ENCODE results near the gene SLC52A3.
"Not testable (repeated sequence)": the region's sequence is repeated elsewhere in the genome, so short reads cannot be mapped to it uniquely, and the experiment has no call there.

SLC52A3 gene

GRCh38 chr20:725491-725890, 42.8 kb downstream of the SLC52A3 start:
- peaks cover 26% of the 10 kb centered on the region for H3K27me3 Mint-ChIP-seq
- H3K4me3 Mint-ChIP-seq = no peak overlapping the region
- H3K9me3 Mint-ChIP-seq (ENCODE audit: low read depth) = no peaks in the 10 kb centered on the region
- no peak overlapping the region for H3K27ac Mint-ChIP-seq
- H3K36me3 Mint-ChIP-seq = no peaks in the 10 kb centered on the region
- H3K4me1 Mint-ChIP-seq (ENCODE audit: low read depth) = peaks cover 8% of the 10 kb centered on the region

GRCh38 chr20:724797-725196, 43.5 kb downstream of the SLC52A3 start:
- peaks cover 26% of the 10 kb centered on the region for H3K27me3 Mint-ChIP-seq
- H3K9me3 Mint-ChIP-seq (ENCODE audit: low read depth); H3K4me3 Mint-ChIP-seq; H3K4me1 Mint-ChIP-seq (ENCODE audit: low read depth); H3K36me3 Mint-ChIP-seq; H3K27ac Mint-ChIP-seq: not testable (repeated sequence)

GRCh38 chr20:723756-724155, 44.5 kb downstream of the SLC52A3 start:
- H3K27me3 Mint-ChIP-seq = peaks cover 20% of the 10 kb centered on the region
- no peaks in the 10 kb centered on the region for H3K9me3 Mint-ChIP-seq (ENCODE audit: low read depth)
- H3K4me1 Mint-ChIP-seq (ENCODE audit: low read depth) = peaks cover 4% of the 10 kb centered on the region
- no peak overlapping the region for H3K4me3 Mint-ChIP-seq
- no peaks in the 10 kb centered on the region for H3K36me3 Mint-ChIP-seq
- no peak overlapping the region for H3K27ac Mint-ChIP-seq

- Mint-ChIP-seq H3K4me3 (no peak overlapping the region), H3K4me1 (ENCODE audit: low read depth) (no peaks in the 10 kb centered on the region), H3K27me3 (peaks cover 18% of the 10 kb centered on the region), H3K36me3 (no peaks in the 10 kb centered on the region), H3K9me3 (ENCODE audit: low read depth) (no peaks in the 10 kb centered on the region), H3K27ac (no peak overlapping the region)
Observed at GRCh38 chr20:722822-723644, 45.3 kb downstream of the SLC52A3 start.

- Mint-ChIP-seq H3K9me3 (ENCODE audit: low read depth) (no peaks in the 10 kb centered on the region), H3K27me3 (peaks cover 17% of the 10 kb centered on the region), H3K4me1 (ENCODE audit: low read depth) (no peaks in the 10 kb centered on the region), H3K36me3 (no peaks in the 10 kb centered on the region), H3K27ac (no peak overlapping the region), H3K4me3 (no peak overlapping the region)
Observed at GRCh38 chr20:721876-722275, 46.4 kb downstream of the SLC52A3 start.

GRCh38 chr20:719816-720215, 48.5 kb downstream of the SLC52A3 start:
- Mint-ChIP-seq H3K36me3 (no peaks in the 10 kb centered on the region), H3K9me3 (ENCODE audit: low read depth) (no peaks in the 10 kb centered on the region), H3K4me3 (no peak overlapping the region), H3K27ac (no peak overlapping the region), H3K4me1 (ENCODE audit: low read depth) (no peaks in the 10 kb centered on the region), H3K27me3 (peaks cover 12% of the 10 kb centered on the region)

- Mint-ChIP-seq H3K4me3 (no peak overlapping the region), H3K27me3 (peaks cover 12% of the 10 kb centered on the region), H3K27ac (no peak overlapping the region), H3K36me3 (no peaks in the 10 kb centered on the region), H3K9me3 (ENCODE audit: low read depth) (no peaks in the 10 kb centered on the region), H3K4me1 (ENCODE audit: low read depth) (no peaks in the 10 kb centered on the region)
Observed at GRCh38 chr20:719068-719467, 49.2 kb downstream of the SLC52A3 start.

- Mint-ChIP-seq H3K4me1 (ENCODE audit: low read depth) (no peaks in the 10 kb centered on the region), H3K27me3 (peaks cover 11% of the 10 kb centered on the region), H3K27ac (no peak overlapping the region), H3K4me3 (no peak overlapping the region), H3K36me3 (no peaks in the 10 kb centered on the region), H3K9me3 (ENCODE audit: low read depth) (no peaks in the 10 kb centered on the region)
Observed at GRCh38 chr20:717832-718231, 50.5 kb downstream of the SLC52A3 start.

- Mint-ChIP-seq H3K27me3 (peaks cover 11% of the 10 kb centered on the region), H3K4me1 (ENCODE audit: low read depth) (no peaks in the 10 kb centered on the region), H3K4me3 (no peak overlapping the region), H3K27ac (no peak overlapping the region), H3K36me3 (no peaks in the 10 kb centered on the region), H3K9me3 (ENCODE audit: low read depth) (no peaks in the 10 kb centered on the region)
Observed at GRCh38 chr20:717271-717670, 51.0 kb downstream of the SLC52A3 start.

GRCh38 chr20:714453-714852, 53.8 kb downstream of the SLC52A3 start:
- Mint-ChIP-seq H3K9me3 (ENCODE audit: low read depth) (no peaks in the 10 kb centered on the region), H3K27me3 (peaks cover 12% of the 10 kb centered on the region), H3K27ac (no peak overlapping the region), H3K4me1 (ENCODE audit: low read depth) (peaks cover under 1% of the 10 kb centered on the region), H3K36me3 (no peaks in the 10 kb centered on the region), H3K4me3 (no peak overlapping the region)

GRCh38 chr20:711576-711975, 56.7 kb downstream of the SLC52A3 start:
- Mint-ChIP-seq H3K4me1 (ENCODE audit: low read depth) (peaks cover 5% of the 10 kb centered on the region), H3K4me3 (no peak overlapping the region), H3K36me3 (peaks cover 8% of the 10 kb centered on the region), H3K27ac (no peak overlapping the region), H3K27me3 (peaks cover 17% of the 10 kb centered on the region), H3K9me3 (ENCODE audit: low read depth) (peaks cover 9% of the 10 kb centered on the region)

GRCh38 chr20:710780-711450, 57.4 kb downstream of the SLC52A3 start:
- Mint-ChIP-seq H3K4me3 (peak overlapping the region; percentile 42), H3K36me3 (peaks cover 8% of the 10 kb centered on the region), H3K27me3 (peaks cover 18% of the 10 kb centered on the region), H3K9me3 (ENCODE audit: low read depth) (peaks cover 9% of the 10 kb centered on the region), H3K27ac (no peak overlapping the region), H3K4me1 (ENCODE audit: low read depth) (peaks cover 5% of the 10 kb centered on the region)

Measured in activated naive CD8-positive, alpha-beta T cell (primary cell).